HEK293T (cell line): ENCODE measurements around the gene VASH2.

Experiments
- FOXK2 ChIP-seq: fragments of 450-650 bp; IDR thresholded peaks from 2 replicates; pipeline ENCODE4 v1.6.1; 2016; ENCODE audit warnings: mild to moderate bottlenecking
- SUZ12 ChIP-seq: fragments of 450-650 bp; IDR thresholded peaks from 2 replicates; pipeline ENCODE4 v1.6.1; 2016; ENCODE audit warnings: mild to moderate bottlenecking

DNA sequence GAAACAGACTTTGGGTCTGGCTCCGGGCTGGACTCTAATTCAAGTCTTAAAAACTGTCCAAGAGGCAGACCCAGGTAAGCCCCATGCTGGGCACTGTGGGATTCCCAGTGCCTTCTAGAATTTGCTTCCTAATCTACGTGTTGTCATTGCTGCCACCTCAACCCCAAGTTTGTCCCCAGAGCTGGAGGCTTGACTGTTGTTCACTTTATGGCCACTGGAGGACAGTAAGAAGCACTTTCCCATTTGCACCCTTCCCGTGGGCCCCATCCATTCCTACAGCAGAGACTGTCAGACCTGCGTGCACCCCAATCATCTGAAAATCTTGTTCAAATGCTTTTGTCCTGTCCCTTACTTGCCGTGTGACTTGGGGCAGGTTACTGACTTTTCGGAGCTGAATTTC, 29.4 kb upstream of the VASH2 start:
- no peak for TF ChIP-seq FOXK2
- TF ChIP-seq SUZ12, result no peak
